ENCODE measurements around the gene ZNF593.

Gene ZNF593

GRCh38 chr1:26145041-26145959 is 24.4 kb upstream of the ZNF593 start:
- in situ Hi-C loops (cut with MboI; ENCODE audit: low pct_unique_long_range_greater_than_20kb, low sequenced_read_pairs): no loop called here
- peak; percentile 83 for DNase-seq

GRCh38 chr1:26145960-26146294 is 23.8 kb upstream of the ZNF593 start:
- in situ Hi-C loops (cut with MboI; ENCODE audit: low pct_unique_long_range_greater_than_20kb, low sequenced_read_pairs): no loop called here
- no peak for DNase-seq

- no peak for DNase-seq
- in situ Hi-C loops (cut with MboI; ENCODE audit: low pct_unique_long_range_greater_than_20kb, low sequenced_read_pairs): no loop called here
Observed at GRCh38 chr1:26148887-26149286, 20.8 kb upstream of the ZNF593 start.

- DNase-seq: no peak
- in situ Hi-C loops (cut with MboI; ENCODE audit: low pct_unique_long_range_greater_than_20kb, low sequenced_read_pairs): no loop called here
Observed at GRCh38 chr1:26153966-26154532, 15.7 kb upstream of the ZNF593 start.

GRCh38 chr1:26154750-26155149 is 15.0 kb upstream of the ZNF593 start:
- DNase-seq: no peak
- in situ Hi-C loops (cut with MboI; ENCODE audit: low pct_unique_long_range_greater_than_20kb, low sequenced_read_pairs): no loop called here

- in situ Hi-C loops (cut with MboI; ENCODE audit: low pct_unique_long_range_greater_than_20kb, low sequenced_read_pairs): no loop called here
- DNase-seq: no peak
Observed at GRCh38 chr1:26155370-26156284, 14.1 kb upstream of the ZNF593 start.

- in situ Hi-C loops (cut with MboI; ENCODE audit: low pct_unique_long_range_greater_than_20kb, low sequenced_read_pairs): no loop called here
- DNase-seq: peak; percentile 30
Observed at GRCh38 chr1:26156285-26157038, 13.2 kb upstream of the ZNF593 start.

GRCh38 chr1:26158271-26158907 is 11.3 kb upstream of the ZNF593 start:
- DNase-seq: no peak
- in situ Hi-C loops (cut with MboI; ENCODE audit: low pct_unique_long_range_greater_than_20kb, low sequenced_read_pairs): no loop called here

- no peak for DNase-seq
- in situ Hi-C loops (cut with MboI; ENCODE audit: low pct_unique_long_range_greater_than_20kb, low sequenced_read_pairs): no loop called here
Observed at GRCh38 chr1:26158908-26159742, 10.6 kb upstream of the ZNF593 start, which contains the start of gene FAM110D. FAM110D (plus strand) TSS chr1:26159079; CDS start chr1:26161292, 2,213 bp downstream.

GRCh38 chr1:26159743-26160039 is 10.0 kb upstream of the ZNF593 start:
- in situ Hi-C loops (cut with MboI; ENCODE audit: low pct_unique_long_range_greater_than_20kb, low sequenced_read_pairs): no loop called here
- DNase-seq: no peak

GRCh38 chr1:26160527-26161414 is 8.9 kb upstream of the ZNF593 start:
- DNase-seq: no peak
- in situ Hi-C loops (cut with MboI; ENCODE audit: low pct_unique_long_range_greater_than_20kb, low sequenced_read_pairs): no loop called here

- in situ Hi-C loops (cut with MboI; ENCODE audit: low pct_unique_long_range_greater_than_20kb, low sequenced_read_pairs): no loop called here
- peak; percentile 50 for DNase-seq
Observed at GRCh38 chr1:26161415-26162219, 8.1 kb upstream of the ZNF593 start.

- in situ Hi-C loops (cut with MboI; ENCODE audit: low pct_unique_long_range_greater_than_20kb, low sequenced_read_pairs): no loop called here
- peak; percentile 47 for DNase-seq
Observed at GRCh38 chr1:26162220-26162709, 7.4 kb upstream of the ZNF593 start.

GRCh38 chr1:26163684-26164035 is 6.0 kb upstream of the ZNF593 start:
- in situ Hi-C loops (cut with MboI; ENCODE audit: low pct_unique_long_range_greater_than_20kb, low sequenced_read_pairs): no loop called here
- DNase-seq: no peak

- peak; percentile 43 for DNase-seq
- in situ Hi-C loops (cut with MboI; ENCODE audit: low pct_unique_long_range_greater_than_20kb, low sequenced_read_pairs): no loop called here
Observed at GRCh38 chr1:26164036-26164860, 5.5 kb upstream of the ZNF593 start.
